HEK293 (cell line): ENCODE data around the gene PPP2R1B.

ENCODE experiments used
- CTCF ChIA-PET: fragments of 350-600 bp; formaldehyde crosslinking; extraction: SDS; loops from one replicate; lab custom pipeline; 2021; ENCODE audit warnings: antibody characterized with exemption; lab: Yijun Ruan, JAX
- POLR2A ChIA-PET: fragments of 300-600 bp; formaldehyde crosslinking; extraction: SDS; loops from one replicate; lab custom pipeline; 2020; ENCODE audit warnings: antibody characterized with exemption, inconsistent platforms; lab: Yijun Ruan, JAX
- H3K27ac ChIP-seq: fragments of 200-500 bp; sonication (Bioruptor generic); 2 replicates; pipeline ENCODE4 v1.5.1; 2014; ENCODE audit warnings: low read depth, low read length, control low read depth, inconsistent platforms; ENCODE audit errors: extremely low read depth
- H3K36me3 ChIP-seq, 2 experiments: fragments of 200-500 bp in 1 of 2; sonication (Bioruptor generic) in 1 of 2; 1 replicate in 1 of 2; 2 replicates in 1 of 2; pipeline ENCODE4 v1.5.1; 2014 to 2017; ENCODE audit warnings: inconsistent platforms in 2 of 2, low read length in 2 of 2; ENCODE audit not compliant: control insufficient read depth in 2 of 2, insufficient read depth in 1 of 2
- H3K4me1 ChIP-seq: fragments of 200-500 bp; sonication (Bioruptor generic); 2 replicates; pipeline ENCODE4 v1.5.1; 2014; ENCODE audit warnings: mild to moderate bottlenecking, low read length, inconsistent platforms; ENCODE audit not compliant: control insufficient read depth, insufficient read depth
- H3K4me3 ChIP-seq: 2 replicates; pipeline ENCODE4 v1.5.1; 2011; ENCODE audit warnings: low read depth, mild to moderate bottlenecking, control low read depth, low read length, moderate library complexity
- H3K9me3 ChIP-seq: fragments of 200-500 bp; sonication (Bioruptor generic); 2 replicates; pipeline ENCODE4 v1.5.1; 2014; ENCODE audit warnings: low read depth, low read length, inconsistent platforms; ENCODE audit not compliant: control insufficient read depth, insufficient read depth
- KLF8 ChIP-seq: fragments of 450-650 bp; formaldehyde crosslinking; IDR thresholded peaks from 2 replicates; pipeline ENCODE4 v1.5.1; 2016; ENCODE audit warnings: missing biosample characterization, missing genetic modification characterization
- OVOL3 ChIP-seq: fragments of 450-650 bp; formaldehyde crosslinking; IDR thresholded peaks from 2 replicates; pipeline ENCODE4 v1.5.1; 2016; ENCODE audit warnings: missing biosample characterization, missing genetic modification characterization
- PRDM10 ChIP-seq: fragments of 450-650 bp; formaldehyde crosslinking; IDR thresholded peaks from 2 replicates; pipeline ENCODE4 v1.5.1; 2016; ENCODE audit warnings: missing biosample characterization, missing genetic modification characterization
- PRDM2 ChIP-seq: fragments of 450-650 bp; formaldehyde crosslinking; IDR thresholded peaks from 2 replicates; pipeline ENCODE4 v1.5.1; 2016; ENCODE audit warnings: missing biosample characterization, missing genetic modification characterization, borderline replicate concordance
- SP3 ChIP-seq: fragments of 450-650 bp; formaldehyde crosslinking; IDR thresholded peaks from 2 replicates; pipeline ENCODE4 v1.5.1; 2016; ENCODE audit warnings: missing biosample characterization, missing genetic modification characterization
- ZBTB6 ChIP-seq: fragments of 450-650 bp; formaldehyde crosslinking; IDR thresholded peaks from 2 replicates; pipeline ENCODE4 v1.5.1; 2017; ENCODE audit warnings: missing biosample characterization, missing genetic modification characterization
- ZFHX2 ChIP-seq: fragments of 450-650 bp; formaldehyde crosslinking; conservative IDR thresholded peaks from 2 replicates; pipeline ENCODE4 v1.5.1; 2016; ENCODE audit warnings: missing biosample characterization, missing genetic modification characterization
- ZFP37 ChIP-seq: fragments of 450-650 bp; formaldehyde crosslinking; IDR thresholded peaks from 2 replicates; pipeline ENCODE4 v1.5.1; 2016; ENCODE audit warnings: missing biosample characterization, missing genetic modification characterization
- ZFP69B ChIP-seq: fragments of 450-650 bp; formaldehyde crosslinking; IDR thresholded peaks from 2 replicates; pipeline ENCODE4 v1.5.1; 2016; ENCODE audit warnings: missing biosample characterization, missing genetic modification characterization
- ZNF10 ChIP-seq: fragments of 450-650 bp; formaldehyde crosslinking; IDR thresholded peaks from 2 replicates; pipeline ENCODE4 v1.5.1; 2017; ENCODE audit warnings: missing biosample characterization, missing genetic modification characterization
- ZNF114 ChIP-seq: fragments of 450-650 bp; formaldehyde crosslinking; IDR thresholded peaks from 2 replicates; pipeline ENCODE4 v1.5.0; 2017; ENCODE audit warnings: missing biosample characterization, missing genetic modification characterization
- ZNF133 ChIP-seq: fragments of 450-650 bp; formaldehyde crosslinking; IDR thresholded peaks from 2 replicates; pipeline ENCODE4 v1.5.1; 2016; ENCODE audit warnings: missing biosample characterization, missing genetic modification characterization
- ZNF155 ChIP-seq: fragments of 450-650 bp; formaldehyde crosslinking; IDR thresholded peaks from 2 replicates; pipeline ENCODE4 v1.5.1; 2016; ENCODE audit warnings: missing biosample characterization, missing genetic modification characterization
- ZNF274 ChIP-seq, 2 experiments: fragments of 200-500 bp in 1 of 2; fragments of 450-650 bp in 1 of 2; sonication (Bioruptor generic) in 1 of 2; formaldehyde crosslinking in 1 of 2; IDR thresholded peaks; 2 replicates each; pipeline versions ENCODE4 v1.5.1 to v1.6.1; 2014 to 2016; ENCODE audit warnings: borderline replicate concordance in 1 of 2, inconsistent platforms in 1 of 2, low read length in 1 of 2, missing biosample characterization in 1 of 2, missing genetic modification characterization in 1 of 2
- ZNF280D ChIP-seq: fragments of 450-650 bp; formaldehyde crosslinking; IDR thresholded peaks from 2 replicates; pipeline ENCODE4 v1.5.1; 2016; ENCODE audit warnings: missing biosample characterization, missing genetic modification characterization
- ZNF416 ChIP-seq: fragments of 450-650 bp; formaldehyde crosslinking; IDR thresholded peaks from 2 replicates; pipeline ENCODE4 v1.5.1; 2016; ENCODE audit warnings: missing biosample characterization, missing genetic modification characterization
- ZNF473 ChIP-seq: fragments of 450-650 bp; formaldehyde crosslinking; IDR thresholded peaks from 2 replicates; pipeline ENCODE4 v1.5.1; 2017; ENCODE audit warnings: missing biosample characterization, missing genetic modification characterization
- ZNF544 ChIP-seq: fragments of 450-650 bp; formaldehyde crosslinking; IDR thresholded peaks from 2 replicates; pipeline ENCODE4 v1.5.0; 2017; ENCODE audit warnings: missing biosample characterization, missing genetic modification characterization
- ZNF548 ChIP-seq: fragments of 450-650 bp; formaldehyde crosslinking; IDR thresholded peaks from 2 replicates; pipeline ENCODE4 v1.5.1; 2016; ENCODE audit warnings: missing biosample characterization, missing genetic modification characterization
- ZNF580 ChIP-seq: fragments of 450-650 bp; formaldehyde crosslinking; IDR thresholded peaks from 2 replicates; pipeline ENCODE4 v1.5.1; 2016; ENCODE audit warnings: missing biosample characterization, missing genetic modification characterization
- ZNF654 ChIP-seq: fragments of 450-650 bp; formaldehyde crosslinking; IDR thresholded peaks from 2 replicates; pipeline ENCODE4 v1.5.1; 2016; ENCODE audit warnings: low read depth, missing biosample characterization, missing genetic modification characterization
- ZNF701 ChIP-seq: fragments of 450-650 bp; formaldehyde crosslinking; IDR thresholded peaks from 2 replicates; pipeline ENCODE4 v1.5.1; 2016; ENCODE audit warnings: missing biosample characterization, missing genetic modification characterization

The PPP2R1B gene

GRCh38 chr11:111683806-111684205 is 82.4 kb downstream of the PPP2R1B start (continued):
- TF ChIP-seq ZFP37 (tag by site-specific recombination) = no peak
- TF ChIP-seq KLF8 = no peak
- no peak for TF ChIP-seq ZFP69B (tag by site-specific recombination)

GRCh38 chr11:111680486-111681175 is 85.6 kb downstream of the PPP2R1B start:
- ChIA-PET CTCF (interaction anchor here (1.0 kb wide), 1 partner anchor 38 kb away, joined by 3 read pairs; no protein-coding TSS in a partner anchor), POLR2A (no interaction called here)
- H3K9me3 ChIP-seq = no peaks in the 10 kb centered on the region
- H3K27ac ChIP-seq = no peak overlapping the region
- no peaks in the 10 kb centered on the region for H3K4me1 ChIP-seq
- H3K36me3 ChIP-seq = peaks cover 0 to 3% of the 10 kb centered on the region in 2 experiments; a peak in 1 of 3 replicates
- no peak overlapping the region for H3K4me3 ChIP-seq
- TF ChIP-seq ZBTB6 (tag by site-specific recombination) = no peak
- no peak for TF ChIP-seq SP3 (tag by site-specific recombination)
- TF ChIP-seq ZNF473 (tag by site-specific recombination) = no peak
- no peak for TF ChIP-seq ZNF155
- no peak for TF ChIP-seq PRDM2 (tag by site-specific recombination)
- no peak for TF ChIP-seq ZNF701 (tag by site-specific recombination)
- no peak for TF ChIP-seq ZNF114
- no peak for TF ChIP-seq PRDM10
- no peak for TF ChIP-seq ZNF416 (tag by site-specific recombination)
- TF ChIP-seq OVOL3 (tag by site-specific recombination) = no peak
- TF ChIP-seq ZNF133 = no peak
- no peak for TF ChIP-seq ZNF280D (tag by site-specific recombination)
- TF ChIP-seq ZNF580 (tag by site-specific recombination) = no peak
- no peak for TF ChIP-seq ZFHX2 (tag by site-specific recombination)
- TF ChIP-seq ZNF10 = no peak
- no peak for TF ChIP-seq ZNF274 (IDR thresholded peaks at IDR 0.05; ENCODE audit: low read length)
- no peak for TF ChIP-seq ZNF274 (tag by site-specific recombination; IDR thresholded peaks at IDR 0.05; ENCODE audit: borderline replicate concordance)
- TF ChIP-seq ZNF544 (tag by site-specific recombination) = no peak
- TF ChIP-seq ZNF548 (tag by site-specific recombination) = no peak
- no peak for TF ChIP-seq ZNF654 (tag by site-specific recombination)
